GM12873 (cell line): ENCODE results near the gene FAM110C.

ENCODE experiments used
- TF ChIP-seq, protein P1 (sequence below): IDR thresholded peaks from 2 replicates; pipeline ENCODE4 v1.5.1; 2012; ENCODE audit warnings: low read depth, mild to moderate bottlenecking, moderate library complexity, low read length, control low read depth; ENCODE audit not compliant: insufficient read depth; ENCODE audit errors: missing control alignments

The FAM110C gene

GRCh38 chr2:80378-80777 is 34.1 kb upstream of the FAM110C start:
- TF ChIP-seq, protein P1, sequence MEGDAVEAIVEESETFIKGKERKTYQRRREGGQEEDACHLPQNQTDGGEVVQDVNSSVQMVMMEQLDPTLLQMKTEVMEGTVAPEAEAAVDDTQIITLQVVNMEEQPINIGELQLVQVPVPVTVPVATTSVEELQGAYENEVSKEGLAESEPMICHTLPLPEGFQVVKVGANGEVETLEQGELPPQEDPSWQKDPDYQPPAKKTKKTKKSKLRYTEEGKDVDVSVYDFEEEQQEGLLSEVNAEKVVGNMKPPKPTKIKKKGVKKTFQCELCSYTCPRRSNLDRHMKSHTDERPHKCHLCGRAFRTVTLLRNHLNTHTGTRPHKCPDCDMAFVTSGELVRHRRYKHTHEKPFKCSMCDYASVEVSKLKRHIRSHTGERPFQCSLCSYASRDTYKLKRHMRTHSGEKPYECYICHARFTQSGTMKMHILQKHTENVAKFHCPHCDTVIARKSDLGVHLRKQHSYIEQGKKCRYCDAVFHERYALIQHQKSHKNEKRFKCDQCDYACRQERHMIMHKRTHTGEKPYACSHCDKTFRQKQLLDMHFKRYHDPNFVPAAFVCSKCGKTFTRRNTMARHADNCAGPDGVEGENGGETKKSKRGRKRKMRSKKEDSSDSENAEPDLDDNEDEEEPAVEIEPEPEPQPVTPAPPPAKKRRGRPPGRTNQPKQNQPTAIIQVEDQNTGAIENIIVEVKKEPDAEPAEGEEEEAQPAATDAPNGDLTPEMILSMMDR, result no peak

GRCh38 chr2:71309-72035 is 25.2 kb upstream of the FAM110C start:
- TF ChIP-seq, protein P1, result no peak

DNA sequence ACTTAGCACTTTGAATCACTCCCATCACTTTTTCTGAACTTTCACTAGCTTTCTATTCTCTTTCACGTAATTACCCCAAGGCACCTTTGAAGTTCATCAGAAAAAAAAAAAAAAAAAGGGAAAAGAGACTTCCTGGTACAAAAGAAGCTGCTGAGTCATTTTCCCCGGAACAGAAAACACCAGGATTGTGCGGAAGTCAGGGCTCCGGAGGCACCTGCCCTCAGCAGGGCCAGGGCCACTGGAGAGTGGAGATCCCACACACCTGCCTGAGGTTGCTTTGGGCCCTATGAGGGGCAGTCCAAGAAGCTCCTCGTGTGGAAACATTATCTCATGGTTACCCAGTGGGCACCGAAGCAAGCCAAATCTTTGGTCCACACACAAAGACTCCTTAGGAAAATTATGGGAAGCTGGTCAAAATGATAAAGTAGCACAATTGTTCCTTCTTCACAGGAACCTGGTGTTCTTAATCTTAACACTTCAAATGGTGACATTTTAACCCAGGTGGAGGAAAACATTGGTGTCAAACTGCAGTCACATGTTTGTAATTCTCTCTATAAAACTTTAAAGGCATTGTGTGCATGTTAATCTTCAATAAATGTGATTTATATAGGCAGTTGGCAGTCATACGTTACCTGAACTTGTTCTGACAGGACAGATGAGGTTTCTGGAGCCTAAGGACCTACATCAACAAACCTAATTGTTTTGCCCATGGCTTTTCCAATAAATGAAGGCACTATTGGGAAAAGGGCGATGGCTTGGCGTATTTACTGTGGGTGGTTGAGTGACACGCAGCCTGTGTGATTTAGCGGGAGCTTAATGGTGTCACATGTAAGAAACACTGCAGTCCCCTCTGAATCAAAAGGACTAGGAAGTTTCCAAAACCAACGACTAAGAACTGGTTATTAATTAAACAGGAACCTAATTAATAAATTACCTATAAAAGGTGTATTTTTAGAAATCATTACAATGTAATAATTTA is 23.4 kb upstream of the FAM110C start:
- TF ChIP-seq, protein P1, result no peak

DNA sequence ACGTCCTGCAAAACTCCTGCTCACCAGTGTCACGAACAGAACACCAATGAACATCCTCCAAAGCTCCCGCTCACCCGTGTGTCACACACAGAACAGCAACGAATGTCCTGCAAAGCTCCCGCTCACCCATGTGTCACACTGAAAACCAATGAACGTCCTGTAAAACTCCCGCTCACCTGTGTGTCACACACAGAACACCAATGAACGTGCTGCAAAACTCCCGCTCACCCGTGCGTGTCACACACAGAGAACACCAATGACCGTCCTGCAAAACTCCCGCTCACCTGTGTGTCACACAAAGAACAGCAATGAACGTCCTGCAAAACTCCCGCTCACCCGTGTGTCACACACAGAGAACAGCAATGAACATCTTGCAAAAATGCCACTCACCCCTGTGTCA is 20.5 kb upstream of the FAM110C start:
- TF ChIP-seq, protein P1, result no peak

GRCh38 chr2:65121-65520 is 18.8 kb upstream of the FAM110C start:
- TF ChIP-seq, protein P1, result no peak

DNA sequence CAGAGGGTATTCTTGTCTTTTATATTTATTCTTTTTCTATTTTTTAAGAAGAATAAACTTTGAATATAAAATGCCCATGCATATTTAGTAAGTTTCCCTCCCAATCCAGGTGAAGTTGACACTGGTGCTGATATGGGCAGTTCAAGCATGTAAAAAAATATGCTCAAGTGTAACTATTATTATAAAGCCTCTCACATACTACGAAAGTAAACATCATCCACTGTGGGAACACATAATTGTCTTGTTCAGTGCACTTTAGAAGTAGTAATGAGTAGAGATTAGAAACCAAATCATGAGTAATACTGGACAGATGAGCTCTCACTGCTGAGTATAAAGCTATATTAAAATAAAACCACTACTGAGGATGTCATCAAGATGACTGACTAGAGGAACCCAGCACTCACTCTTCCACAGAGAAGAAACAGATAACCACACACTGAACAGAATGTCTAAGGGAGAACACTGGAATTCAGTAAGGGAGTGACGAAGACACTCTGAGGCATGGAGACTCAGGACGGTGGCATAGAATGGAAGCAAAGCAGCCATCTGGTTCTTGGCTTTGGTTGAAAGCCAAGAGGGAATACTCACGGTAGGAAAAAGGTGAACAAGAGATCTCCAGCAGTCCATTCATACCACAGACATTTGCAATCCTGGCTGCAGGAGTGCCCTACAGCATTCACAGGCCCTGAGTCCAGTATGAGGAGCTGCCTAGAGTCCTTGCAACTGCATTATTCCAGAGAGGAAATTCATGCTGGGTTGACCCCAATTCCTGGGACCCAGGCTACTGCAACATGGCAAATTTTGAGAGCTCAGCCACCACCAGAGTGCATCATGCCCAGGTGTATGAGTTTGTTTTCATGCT is 9.5 kb upstream of the FAM110C start:
- TF ChIP-seq, protein P1, result no peak
